Measurements from ENCODE around the gene SPNS3.

GRCh38 chr17:4469552-4469951, 35.8 kb downstream of the SPNS3 start:
- TF ChIP-seq, protein P1, sequence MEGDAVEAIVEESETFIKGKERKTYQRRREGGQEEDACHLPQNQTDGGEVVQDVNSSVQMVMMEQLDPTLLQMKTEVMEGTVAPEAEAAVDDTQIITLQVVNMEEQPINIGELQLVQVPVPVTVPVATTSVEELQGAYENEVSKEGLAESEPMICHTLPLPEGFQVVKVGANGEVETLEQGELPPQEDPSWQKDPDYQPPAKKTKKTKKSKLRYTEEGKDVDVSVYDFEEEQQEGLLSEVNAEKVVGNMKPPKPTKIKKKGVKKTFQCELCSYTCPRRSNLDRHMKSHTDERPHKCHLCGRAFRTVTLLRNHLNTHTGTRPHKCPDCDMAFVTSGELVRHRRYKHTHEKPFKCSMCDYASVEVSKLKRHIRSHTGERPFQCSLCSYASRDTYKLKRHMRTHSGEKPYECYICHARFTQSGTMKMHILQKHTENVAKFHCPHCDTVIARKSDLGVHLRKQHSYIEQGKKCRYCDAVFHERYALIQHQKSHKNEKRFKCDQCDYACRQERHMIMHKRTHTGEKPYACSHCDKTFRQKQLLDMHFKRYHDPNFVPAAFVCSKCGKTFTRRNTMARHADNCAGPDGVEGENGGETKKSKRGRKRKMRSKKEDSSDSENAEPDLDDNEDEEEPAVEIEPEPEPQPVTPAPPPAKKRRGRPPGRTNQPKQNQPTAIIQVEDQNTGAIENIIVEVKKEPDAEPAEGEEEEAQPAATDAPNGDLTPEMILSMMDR (IDR thresholded peaks at IDR 0.05): no peak
- TF ChIP-seq POLR2A (IDR thresholded peaks at IDR 0.05): no peak

Data from lower leg skin (tissue), 3 donors.